ENCODE data around the gene CEP104.

CEP104 gene

DNA sequence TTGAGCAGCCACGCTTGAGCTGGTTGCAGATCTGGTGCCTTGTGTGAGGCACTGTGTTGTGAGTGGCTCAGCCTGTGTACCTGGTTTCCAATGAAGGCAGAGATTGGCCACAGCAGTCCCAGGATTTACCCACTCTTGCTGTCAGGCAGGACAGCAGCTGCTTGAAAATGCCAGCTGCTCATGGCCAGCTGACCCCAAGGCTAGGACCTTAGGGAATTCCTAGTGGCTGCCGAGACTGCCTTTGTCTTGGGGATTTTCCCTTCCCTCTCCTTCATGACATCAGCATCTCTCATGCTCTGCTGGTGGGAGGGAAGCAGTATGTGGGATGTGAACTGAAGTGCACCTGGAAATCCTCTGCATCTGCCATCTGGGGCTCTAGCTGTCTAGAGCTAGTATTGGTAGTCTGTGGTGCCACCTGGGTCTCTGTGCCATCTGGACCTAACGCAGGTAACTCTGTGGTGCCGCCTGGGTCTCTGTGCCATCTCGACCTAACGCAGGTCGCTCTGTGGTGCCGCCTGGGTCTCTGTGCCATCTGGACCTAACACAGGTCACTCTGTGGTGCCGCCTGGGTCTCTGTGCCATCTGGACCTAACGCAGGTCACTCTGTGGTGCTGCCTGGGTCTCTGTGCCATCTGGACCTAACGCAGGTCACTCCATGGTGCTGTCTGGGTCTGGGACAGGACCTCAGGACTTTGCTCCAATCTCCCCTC lies 56.9 kb downstream of the CEP104 start:
- no peak for DNase-seq (ENCODE audit: low read depth, low spot score)

DNA sequence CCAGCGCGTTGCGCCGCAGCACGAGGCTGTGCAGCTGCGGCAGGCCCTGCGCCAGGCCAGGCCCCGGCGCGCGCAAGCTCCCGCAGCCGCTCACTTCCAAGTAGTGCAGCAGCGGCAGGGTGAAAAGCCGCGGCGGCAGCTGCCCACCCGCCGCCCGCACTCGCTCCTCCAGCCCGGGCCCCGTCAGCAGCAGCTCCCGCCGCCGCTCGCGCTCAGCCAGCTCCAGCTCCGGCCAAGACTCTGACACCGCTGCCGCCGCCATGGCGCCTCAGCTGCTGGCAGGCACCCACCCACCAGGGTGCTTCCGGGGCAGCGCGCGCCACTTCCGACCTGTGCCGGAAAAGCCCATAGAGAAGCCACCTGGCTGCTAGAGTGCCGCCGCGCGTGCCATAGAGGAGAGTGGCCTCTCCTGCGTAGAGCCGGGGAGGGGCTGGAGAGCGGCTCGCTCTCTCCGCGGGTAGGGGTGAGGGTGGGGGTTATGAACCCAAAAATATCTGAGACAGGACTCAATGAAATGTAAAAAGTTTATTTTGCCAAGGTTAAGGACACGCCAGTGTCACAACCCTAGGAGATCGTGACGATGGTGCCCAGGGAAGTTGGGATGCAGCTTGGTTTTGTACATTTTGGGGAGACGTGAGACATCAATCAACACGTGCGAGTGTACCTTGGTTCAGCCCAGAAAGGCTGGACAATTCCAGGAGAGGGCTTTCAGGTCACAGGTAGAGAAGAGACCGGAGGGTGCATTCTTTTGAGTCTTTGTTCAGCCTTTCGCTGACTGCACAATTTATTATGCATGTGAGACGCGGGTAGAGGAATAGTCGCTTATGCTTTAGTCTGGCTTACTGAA lies 60.6 kb downstream of the CEP104 start, which contains the start of gene LRRC47:
Gene LRRC47, minus strand, starts transcription at position 284 of the 847 bp plus-strand sequence. Its CDS starts 22 bp downstream, at position 262.
- peak; percentile 57 for DNase-seq (ENCODE audit: low read depth, low spot score)

DNA sequence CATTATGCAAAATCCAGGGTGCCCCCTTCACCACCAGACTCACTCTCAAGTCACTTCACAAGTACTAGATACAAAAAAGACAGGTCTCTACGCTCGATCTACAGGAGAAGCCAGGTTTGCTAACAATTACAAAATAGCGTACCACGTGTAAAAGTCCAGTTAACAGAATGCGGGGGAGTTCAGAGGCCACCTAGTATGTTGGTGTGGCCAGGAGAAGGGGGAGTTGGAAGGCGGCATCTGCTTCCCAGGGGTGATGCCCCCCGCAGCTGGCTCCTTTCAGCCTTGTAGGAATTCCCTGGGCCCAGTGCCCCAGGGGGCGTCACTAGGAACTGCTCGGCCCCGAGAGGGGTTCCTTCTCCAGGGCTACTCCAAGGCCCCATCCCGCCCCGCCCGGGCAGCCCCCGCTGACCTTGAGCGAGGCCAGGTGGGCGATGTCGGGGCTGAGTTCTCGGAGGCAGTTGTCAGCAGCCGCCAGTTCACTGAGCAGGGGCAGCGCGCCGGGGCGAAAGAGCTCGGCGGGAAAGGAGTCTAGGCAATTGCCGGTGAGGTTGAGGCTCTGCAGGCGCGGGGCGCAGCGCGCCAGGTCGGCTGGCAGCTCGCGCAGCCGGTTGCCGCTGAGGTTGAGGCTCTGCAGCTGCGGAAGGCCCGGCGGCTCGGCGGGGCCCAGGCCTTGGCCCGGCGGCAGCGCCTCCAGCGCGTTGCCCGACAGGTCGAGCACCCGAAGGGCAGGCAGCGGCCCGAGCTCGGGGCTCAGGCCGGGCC lies 61.4 kb downstream of the CEP104 start:
- no peak for DNase-seq (ENCODE audit: low read depth, low spot score)

DNA sequence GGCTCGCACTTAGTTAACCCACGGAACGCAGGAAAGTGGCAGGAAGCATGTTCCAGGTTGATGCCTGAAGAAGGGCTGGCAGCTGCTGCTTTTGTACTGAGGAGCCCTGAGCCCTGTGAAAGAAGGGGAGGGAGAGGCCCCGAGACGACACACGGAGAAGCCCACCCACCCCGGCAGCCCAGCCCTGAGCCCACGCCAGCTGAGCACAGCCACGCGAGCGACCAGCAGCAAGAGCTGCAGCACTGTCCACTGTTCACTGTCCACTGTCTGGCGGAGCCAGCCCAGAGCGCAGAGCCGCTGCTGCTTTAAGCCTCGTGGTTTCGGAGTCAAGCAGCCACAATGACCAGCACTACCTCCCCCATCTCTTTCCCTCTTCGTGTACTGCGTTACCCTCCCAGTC lies 66.1 kb downstream of the CEP104 start:
- no peak for DNase-seq (ENCODE audit: low read depth, low spot score)

DNA sequence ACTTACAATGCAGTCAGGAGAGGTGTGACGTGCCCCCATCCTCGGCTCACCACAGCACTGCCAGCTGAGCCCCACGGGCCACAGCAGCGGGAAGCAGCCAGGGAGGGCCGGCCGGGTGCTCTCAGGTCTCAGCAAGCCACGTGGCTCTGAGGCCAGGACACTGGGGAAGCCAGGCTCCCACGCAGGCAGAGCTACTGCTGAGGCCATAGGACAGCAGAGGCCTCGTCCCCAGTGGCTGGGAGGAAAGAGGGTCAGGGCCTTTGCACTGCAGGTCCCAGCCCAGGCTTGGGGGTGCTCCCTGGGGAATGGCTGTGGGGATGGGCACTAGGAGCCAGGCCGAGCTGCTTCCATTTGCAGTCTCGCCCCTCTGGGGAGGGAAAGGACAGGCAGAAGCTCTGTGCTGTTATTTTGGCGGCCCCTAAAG lies 66.5 kb downstream of the CEP104 start:
- DNase-seq (ENCODE audit: low read depth, low spot score): no peak

DNA sequence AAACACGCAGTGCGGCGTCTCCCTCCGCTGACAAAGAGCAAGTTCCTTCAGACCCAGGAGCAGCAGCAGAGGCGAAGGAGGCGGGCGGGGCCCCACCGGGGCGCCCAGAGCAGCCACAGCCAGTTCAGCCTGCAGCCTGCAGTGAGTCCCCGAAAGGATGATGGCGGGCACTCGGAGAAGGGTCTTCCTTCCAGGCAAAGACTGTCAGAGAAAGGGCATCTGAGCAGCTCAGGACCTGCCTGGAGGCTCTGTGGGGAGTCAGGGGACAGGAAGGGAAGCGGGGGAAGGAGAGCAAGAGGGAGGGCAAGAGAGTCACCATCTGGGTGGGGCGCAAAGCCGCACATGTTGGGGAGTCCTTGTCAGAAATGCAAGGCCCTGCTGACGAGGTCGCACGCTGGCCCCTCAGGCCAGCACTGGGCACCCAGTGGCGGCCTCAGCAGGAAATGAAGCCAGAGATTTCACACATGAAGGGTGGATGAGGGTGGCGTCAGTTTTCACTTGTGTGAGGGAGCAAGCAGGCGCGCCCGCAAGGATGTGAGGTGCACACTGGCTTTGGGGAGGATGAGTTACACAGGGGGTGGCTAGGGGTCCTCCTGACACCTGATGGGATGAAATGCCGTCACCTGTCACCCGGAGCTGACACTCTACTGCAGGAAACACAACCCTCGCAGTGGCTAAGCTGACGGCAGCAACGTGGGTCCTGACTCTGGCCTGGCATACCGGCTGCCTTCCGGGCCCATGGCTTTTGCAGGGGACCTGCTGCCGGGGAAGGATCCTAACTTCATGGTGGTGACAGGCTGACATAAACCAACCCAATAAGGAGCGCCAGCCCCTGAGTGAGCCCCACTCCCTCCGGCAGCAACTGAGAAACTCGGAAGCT lies 67.3 kb downstream of the CEP104 start:
- no peak for DNase-seq (ENCODE audit: low read depth, low spot score)

DNA sequence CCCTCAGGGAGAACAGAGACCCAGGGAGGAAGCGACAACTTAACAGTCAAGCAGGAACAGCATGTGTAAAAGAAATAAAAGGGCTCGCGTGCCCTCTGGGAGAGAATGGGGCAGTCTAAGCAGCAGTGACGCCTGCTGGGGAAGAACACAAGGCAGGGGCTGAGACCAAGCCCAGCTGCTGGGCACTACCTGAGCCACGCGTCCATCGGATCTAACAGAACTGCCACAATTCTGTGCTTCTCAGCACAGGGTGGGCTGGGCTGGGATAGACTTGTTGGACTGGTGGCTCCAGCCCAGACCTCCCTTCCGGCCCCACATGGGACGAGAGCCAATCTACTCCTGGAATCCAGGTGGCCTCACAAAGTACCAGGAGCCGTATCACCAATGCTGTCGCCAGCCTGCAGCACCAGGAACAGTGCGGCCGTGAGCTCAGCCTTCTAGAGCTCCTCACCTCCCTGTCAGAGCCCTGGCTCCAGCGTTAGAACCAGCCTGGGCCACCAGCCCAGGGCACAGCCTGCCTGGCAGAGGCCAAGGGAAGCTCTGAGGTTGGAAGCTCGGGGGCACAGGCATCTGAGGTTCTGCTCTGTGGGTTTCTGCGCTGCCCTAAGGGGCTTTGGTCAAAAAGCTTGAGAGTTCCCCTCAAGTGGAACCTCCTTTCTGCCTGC lies 68.1 kb downstream of the CEP104 start:
- no peak for DNase-seq (ENCODE audit: low read depth, low spot score)

DNA sequence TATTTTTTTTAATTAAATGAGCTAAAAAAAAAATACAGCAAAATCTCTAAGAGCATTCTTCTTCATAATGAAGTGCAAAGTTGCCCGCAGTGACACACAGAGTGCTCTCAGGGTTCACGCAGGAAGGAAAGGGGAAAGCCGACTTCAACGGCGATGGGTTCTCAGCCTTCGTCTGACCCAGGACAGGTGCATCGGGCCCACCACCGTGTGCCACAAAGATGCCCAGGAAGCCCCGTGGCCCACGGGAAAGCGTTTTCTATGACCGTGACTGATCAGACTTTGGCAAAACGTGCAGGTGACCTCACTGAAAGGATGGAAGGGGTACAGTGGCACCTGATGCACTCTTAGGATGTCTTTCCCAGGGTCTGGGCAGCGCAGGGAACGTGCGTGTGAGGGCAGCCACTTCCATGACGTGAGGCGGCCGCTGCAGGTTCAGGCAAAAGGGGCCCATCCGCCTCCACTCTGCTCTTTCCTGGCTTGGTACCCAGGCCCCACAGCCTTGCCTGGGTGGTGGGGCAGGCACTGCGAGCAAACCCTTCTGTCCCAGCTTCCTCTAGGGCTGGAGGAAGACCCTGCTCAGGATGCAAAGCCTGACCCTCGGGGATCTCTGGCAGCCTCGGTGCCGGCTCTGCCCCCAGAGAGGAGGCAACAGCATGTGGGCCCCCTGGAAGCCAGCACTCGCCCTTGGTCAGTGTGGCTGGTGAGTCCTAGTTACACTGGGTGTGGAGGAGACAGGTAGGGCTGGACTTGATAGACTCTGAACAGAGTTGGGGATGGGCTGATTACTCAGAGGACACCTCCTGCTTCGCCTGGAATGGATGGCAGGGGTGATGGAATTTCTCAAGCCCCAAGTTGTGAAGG lies 69.0 kb downstream of the CEP104 start:
- no peak for DNase-seq (ENCODE audit: low read depth, low spot score)

DNA sequence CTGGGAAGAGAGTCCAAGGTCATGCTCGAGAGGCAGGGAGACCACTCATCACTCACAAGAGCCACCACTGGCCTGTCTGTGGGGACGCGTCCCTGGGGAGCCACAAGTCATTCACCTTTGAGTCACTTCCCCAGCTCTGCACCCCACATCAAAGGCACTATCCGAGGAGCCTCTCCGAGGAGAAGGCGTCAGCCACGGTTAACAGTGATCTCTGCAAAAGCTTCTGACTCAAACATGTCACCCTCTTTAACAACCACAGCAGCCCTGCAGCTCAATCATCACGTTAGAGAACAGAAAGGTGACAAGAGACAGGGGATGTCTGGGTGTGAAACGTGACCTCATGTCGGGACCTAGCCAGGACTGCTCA lies 69.7 kb downstream of the CEP104 start:
- no peak for DNase-seq (ENCODE audit: low read depth, low spot score)

DNA sequence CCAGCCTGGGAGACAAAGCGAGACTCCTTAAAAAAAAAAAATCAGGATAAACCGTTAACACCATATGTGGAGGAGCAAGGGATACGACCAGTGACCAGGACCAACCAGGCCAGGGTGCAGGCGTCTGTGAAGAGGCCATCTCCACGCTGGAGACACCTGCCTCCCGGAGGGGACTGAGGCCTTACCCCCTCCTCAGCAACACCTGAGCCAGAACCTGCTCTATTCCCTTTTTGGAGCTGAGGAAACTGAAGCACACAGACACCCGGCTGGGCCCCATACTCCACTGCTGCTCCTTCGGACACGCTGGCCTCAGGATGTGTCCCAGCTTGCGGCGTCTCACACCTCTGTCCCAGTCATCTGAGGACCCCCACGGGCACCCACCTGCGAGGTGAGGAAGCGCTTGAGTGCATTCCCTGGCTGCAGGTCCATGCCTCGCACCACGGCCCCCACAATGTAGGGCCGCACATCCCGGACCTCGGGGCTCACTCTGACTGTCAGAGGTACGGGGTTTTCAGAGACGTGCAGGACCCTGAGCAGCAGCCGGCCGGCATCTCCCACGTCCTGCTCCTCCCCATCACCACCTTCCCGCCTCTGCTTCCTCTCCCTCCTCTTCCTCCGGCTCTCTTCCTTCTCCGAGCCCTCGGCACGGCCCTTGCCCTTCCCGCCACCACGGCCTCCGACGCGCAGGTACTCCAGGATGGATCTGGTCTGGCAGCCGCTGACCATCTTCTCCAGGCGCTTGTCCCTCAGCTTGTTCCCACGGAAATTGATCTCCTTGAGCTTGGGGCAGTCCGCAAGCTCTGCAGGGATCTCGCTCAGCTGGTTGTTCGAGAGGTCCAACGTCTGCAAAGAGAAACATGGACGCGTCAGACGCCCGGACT lies 70.3 kb downstream of the CEP104 start:
- DNase-seq (ENCODE audit: low read depth, low spot score): no peak

DNA sequence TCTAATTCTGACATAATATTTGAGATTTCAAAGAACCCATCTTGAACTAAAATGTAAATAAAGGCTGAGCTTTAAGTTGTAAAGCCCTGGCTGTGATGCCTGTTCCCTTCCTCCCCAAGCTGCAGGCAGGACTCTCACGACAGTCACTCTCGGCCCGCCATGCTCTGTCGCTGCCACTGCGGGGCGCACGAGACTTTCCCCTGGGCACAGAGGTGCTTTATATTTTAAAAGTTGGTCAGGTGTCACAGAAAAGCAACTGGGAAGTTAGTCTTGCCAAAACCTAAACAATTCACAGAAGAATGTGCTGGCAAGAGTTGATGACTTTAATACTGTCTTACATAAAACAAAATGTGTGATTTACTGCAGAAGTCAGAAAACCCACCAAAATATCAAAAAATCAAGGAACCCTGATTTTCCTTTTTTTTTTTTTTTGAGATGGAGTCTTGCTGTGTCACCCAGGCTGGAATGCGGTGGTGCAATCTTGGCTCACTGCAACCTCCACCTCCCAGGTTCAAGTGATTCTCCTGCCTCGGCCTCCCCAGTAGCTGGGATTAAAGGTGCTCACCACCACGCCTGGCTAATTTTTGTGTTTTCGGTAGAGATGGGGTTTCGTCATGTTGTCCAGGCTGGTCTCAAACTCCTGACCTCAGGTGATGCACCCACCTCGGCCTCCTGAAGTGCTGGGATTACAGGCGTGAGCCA lies 71.4 kb downstream of the CEP104 start:
- no peak for DNase-seq (ENCODE audit: low read depth, low spot score)

DNA sequence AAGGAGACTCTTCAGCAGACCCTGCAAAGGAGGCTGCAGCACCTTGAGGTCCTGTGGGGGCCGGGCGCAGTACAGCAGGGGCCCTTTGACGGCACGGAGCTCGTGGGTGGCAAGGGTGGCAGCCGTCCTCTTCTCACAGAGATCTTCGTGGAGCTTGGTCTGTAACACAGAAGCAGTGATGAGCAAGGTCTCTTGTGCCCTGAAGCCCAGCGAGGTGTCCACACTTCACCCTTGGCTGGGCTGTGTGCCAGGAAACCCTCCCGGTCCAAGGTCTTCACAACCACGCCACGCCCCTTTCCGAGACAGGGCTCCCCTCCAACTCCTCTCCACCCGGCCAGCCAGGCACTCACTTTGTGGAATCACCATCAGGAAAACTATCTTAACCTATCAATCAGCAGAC lies 72.0 kb downstream of the CEP104 start:
- no peak for DNase-seq (ENCODE audit: low read depth, low spot score)

DNA sequence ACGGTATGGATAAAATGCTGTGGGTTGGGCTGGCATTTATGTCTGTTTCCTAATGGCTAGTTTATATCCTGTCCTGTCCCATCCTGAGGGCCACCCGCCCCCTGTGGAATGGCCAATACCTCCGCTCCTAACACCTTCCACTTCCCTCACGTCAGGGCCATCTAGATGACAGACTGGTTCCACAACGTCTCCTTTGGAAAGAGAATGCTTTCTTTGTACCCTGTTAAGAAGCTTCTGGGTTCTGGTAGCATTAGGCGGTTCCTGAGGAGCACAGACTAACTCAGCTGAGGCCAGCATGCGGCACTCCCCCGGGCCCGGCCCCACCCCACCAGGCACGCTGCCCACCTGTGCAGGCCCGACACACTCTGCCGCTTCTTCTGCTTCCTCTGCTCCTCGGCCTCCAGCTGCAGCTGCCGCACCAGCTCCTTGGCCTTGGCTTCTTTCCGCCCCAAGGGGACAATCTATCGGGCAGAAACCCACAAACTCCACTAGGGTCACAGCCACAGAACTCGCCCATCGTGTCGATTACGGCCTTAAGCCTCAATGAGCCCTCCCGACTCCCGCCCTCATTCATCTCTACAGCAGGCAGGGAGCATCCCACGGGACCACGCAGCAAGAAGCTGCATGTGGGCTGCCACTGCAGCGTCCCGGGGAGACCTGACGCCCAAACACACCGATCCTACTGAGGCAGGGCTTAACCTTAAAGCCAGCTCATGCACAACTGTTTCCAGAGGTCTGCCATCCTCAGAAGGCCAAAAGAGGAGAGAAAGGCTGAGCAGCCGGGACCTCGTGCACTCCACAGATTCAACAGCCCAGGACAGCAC lies 73.1 kb downstream of the CEP104 start:
- no peak for DNase-seq (ENCODE audit: low read depth, low spot score)

DNA sequence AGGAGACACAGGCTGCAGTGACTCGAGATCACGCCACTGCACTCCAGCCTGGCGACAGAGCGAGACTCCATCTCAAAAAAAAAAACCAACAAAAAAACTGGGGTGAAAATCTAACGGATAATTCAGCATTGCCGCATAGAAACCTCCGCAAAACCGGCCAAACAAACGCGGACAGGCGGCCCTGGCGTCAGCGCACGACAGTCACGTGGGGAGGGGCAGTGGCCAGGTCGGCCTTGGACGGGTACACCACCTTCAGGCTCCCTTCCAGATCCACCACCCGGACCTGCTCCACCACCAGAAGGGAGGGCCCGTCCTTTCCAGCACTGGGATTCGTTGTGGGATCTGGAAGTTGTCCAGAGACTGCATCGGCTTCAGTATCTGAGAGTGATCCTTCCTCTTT lies 76.1 kb downstream of the CEP104 start:
- DNase-seq (ENCODE audit: low read depth, low spot score): no peak

DNA sequence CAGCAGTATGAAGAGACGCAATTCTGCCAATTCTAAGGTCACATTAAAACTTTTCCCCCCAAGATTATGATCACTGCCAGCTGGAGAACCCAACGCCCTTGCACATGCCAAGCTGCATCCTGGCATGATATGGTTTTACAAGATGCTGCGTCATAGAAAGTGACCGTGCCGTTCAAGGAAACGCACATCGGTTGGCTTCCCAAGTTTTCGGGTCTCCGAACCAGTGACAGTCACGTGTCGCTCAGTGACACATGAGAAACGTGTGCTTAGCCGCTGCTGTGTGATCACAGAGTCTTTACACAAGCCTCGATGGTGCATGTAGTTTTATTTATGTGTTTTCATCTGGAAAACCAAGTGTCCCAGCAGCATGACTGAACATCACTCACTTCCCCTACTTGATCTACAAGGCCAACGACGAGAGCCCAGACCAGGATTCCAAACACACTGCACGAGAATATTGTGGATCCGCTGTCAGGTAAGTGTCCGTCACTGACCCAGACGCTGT lies 77.0 kb downstream of the CEP104 start:
- DNase-seq (ENCODE audit: low read depth, low spot score): no peak

DNA sequence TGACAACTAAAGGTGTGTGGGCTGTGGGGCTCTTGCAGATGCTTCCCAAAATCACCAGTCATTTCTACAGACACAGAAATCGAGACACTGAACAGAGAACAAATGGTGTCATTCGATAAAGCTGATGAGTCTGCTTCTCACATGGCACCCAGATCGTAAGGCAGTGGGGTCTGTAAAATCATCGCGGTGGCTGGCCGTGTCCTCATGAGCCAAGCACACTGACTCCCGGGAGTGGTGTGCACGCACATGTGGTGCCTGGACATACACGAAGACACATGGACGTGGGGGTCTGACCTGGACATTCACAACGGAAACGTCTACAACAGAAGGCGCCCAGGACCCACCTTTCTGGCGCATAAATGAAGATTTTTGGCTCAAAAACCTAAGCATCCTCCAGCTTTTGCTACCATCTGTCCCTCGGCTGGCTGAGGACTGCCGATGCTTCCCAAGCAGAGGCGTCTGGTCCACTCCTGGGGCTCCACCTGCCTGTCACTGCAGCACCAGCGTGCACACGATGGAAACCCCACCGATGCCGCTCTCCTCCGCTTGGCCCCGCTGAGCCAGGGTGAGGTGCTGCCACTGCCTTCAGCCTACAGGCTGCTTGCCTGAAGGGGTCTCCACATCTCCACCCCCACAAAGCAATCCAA lies 77.6 kb downstream of the CEP104 start:
- DNase-seq (ENCODE audit: low read depth, low spot score): no peak

All from smooth muscle cell of the brain vasculature (primary cell).